Measurements from ENCODE around the gene ARAP2. TPM values are rescaled to one million over a fixed set of nuclear protein-coding genes. Genes with fewer than 3 reads are reported as not detected.

ARAP2 gene
- total and polyA plus RNA-seq, 2 experiments from 2014 or later = 5.9 to 22.7 TPM

DNA sequence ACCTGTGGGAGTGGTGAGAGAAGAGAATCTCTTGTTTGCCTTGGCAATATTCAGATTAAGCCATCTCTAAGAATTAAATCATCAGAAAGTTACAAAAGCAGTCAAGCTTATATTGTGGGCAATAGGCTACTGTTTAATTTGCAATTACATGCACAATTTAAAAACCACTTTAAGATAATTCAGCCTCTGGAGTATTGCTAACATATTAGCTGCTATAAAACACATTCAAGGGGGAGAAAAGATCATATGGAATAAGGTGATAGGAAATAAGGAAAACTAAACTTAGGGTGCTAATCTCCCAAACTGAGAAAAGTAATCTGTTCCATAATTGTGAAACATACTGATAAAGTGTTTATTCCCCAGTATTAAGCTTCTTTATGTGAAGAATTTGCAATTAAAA, 103.9 kb downstream of the ARAP2 start:
- no peaks in the 10 kb centered on the region for H3K79me2 ChIP-seq
- H3K9me2 ChIP-seq (replicated peaks; ENCODE audit: insufficient read depth) = no peaks in the 10 kb centered on the region
- no peak overlapping the region for H3K4me3 ChIP-seq
- no peak for DNase-seq (ENCODE audit: low spot score)
- H3K27me3 ChIP-seq = no peaks in the 10 kb centered on the region
- TF ChIP-seq, protein P1, sequence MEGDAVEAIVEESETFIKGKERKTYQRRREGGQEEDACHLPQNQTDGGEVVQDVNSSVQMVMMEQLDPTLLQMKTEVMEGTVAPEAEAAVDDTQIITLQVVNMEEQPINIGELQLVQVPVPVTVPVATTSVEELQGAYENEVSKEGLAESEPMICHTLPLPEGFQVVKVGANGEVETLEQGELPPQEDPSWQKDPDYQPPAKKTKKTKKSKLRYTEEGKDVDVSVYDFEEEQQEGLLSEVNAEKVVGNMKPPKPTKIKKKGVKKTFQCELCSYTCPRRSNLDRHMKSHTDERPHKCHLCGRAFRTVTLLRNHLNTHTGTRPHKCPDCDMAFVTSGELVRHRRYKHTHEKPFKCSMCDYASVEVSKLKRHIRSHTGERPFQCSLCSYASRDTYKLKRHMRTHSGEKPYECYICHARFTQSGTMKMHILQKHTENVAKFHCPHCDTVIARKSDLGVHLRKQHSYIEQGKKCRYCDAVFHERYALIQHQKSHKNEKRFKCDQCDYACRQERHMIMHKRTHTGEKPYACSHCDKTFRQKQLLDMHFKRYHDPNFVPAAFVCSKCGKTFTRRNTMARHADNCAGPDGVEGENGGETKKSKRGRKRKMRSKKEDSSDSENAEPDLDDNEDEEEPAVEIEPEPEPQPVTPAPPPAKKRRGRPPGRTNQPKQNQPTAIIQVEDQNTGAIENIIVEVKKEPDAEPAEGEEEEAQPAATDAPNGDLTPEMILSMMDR (IDR thresholded peaks at IDR 0.05; ENCODE audit: poor library complexity) = no peak
- TF ChIP-seq EZH2 (IDR thresholded peaks at IDR 0.05; ENCODE audit: borderline replicate concordance) = no peak
- no peak for TF ChIP-seq EZH2phosphoT487 (IDR thresholded peaks at IDR 0.05; ENCODE audit: low read depth, severe bottlenecking, unreplicated experiment)
- no peaks in the 10 kb centered on the region for H3K4me1 ChIP-seq (ENCODE audit: insufficient read depth)
- H3K36me3 ChIP-seq (replicated peaks; ENCODE audit: insufficient read depth, low read depth) = no peaks in the 10 kb centered on the region
- H3K27ac ChIP-seq = no peak overlapping the region
- no peaks in the 10 kb centered on the region for H3K9me3 ChIP-seq (ENCODE audit: low read depth)
- no peak overlapping the region for H2AFZ ChIP-seq
- H3K4me2 ChIP-seq = no peak overlapping the region
- H4K20me1 ChIP-seq (ENCODE audit: insufficient read depth, poor library complexity, severe bottlenecking) = no peaks in the 10 kb centered on the region

DNA sequence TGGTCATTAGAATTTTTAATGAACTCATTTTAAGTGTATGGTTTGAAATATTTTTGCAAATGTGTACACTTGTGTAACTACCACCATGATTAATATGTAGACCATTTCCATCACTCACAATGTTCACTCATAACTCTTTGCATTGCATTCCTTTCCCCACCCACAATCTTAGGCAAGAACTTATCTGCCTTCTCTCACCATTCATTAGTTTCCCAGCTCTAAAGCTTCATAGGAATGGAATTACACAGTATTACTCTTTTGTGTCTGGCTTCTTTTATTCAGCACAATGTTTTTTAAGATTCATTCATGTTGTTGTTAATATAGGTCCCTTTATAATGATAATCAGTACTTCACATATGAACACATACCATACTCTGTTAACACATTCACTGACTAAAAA, 106.1 kb downstream of the ARAP2 start:
- Histone ChIP-seq H3K4me1 (ENCODE audit: insufficient read depth) (no peaks in the 10 kb centered on the region), H2AFZ (no peak overlapping the region), H4K20me1 (ENCODE audit: insufficient read depth, poor library complexity, severe bottlenecking) (no peaks in the 10 kb centered on the region), H3K9me2 (replicated peaks; ENCODE audit: insufficient read depth) (no peaks in the 10 kb centered on the region), H3K79me2 (no peaks in the 10 kb centered on the region), H3K27me3 (no peaks in the 10 kb centered on the region), H3K36me3 (replicated peaks; ENCODE audit: insufficient read depth, low read depth) (no peaks in the 10 kb centered on the region), H3K4me3 (no peak overlapping the region), H3K9me3 (ENCODE audit: low read depth) (no peaks in the 10 kb centered on the region), H3K27ac (no peak overlapping the region), H3K4me2 (no peak overlapping the region)
- no peak for DNase-seq (ENCODE audit: low spot score)
- TF ChIP-seq EZH2 (IDR thresholded peaks at IDR 0.05; ENCODE audit: borderline replicate concordance) = no peak
- TF ChIP-seq, protein P1 (IDR thresholded peaks at IDR 0.05; ENCODE audit: poor library complexity) = no peak
- no peak for TF ChIP-seq EZH2phosphoT487 (IDR thresholded peaks at IDR 0.05; ENCODE audit: low read depth, severe bottlenecking, unreplicated experiment)

DNA sequence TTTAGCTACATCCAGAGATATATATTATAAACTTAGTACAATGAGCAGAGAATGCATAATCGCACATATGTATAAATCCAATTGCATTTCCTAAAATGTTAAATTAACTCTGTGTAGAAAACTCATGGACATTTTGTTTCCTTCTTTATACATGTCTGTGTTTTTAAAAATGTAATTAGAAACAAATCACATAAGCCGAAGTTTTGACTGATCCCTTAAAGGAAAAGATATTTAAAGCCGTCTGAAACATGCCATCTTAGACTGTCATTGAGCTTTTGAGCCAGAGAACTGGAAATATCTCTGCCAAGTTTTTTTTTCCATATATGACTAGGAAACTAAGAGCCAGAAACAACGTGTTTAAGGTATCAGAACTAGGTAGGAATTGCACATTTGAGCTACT, 107.0 kb downstream of the ARAP2 start:
- H3K36me3 ChIP-seq (replicated peaks; ENCODE audit: insufficient read depth, low read depth) = no peaks in the 10 kb centered on the region
- TF ChIP-seq EZH2phosphoT487 (IDR thresholded peaks at IDR 0.05; ENCODE audit: low read depth, severe bottlenecking, unreplicated experiment) = no peak
- TF ChIP-seq, protein P1 (IDR thresholded peaks at IDR 0.05; ENCODE audit: poor library complexity) = no peak
- TF ChIP-seq EZH2 (IDR thresholded peaks at IDR 0.05; ENCODE audit: borderline replicate concordance) = no peak
- H3K4me1 ChIP-seq (ENCODE audit: insufficient read depth) = no peaks in the 10 kb centered on the region
- no peaks in the 10 kb centered on the region for H3K9me2 ChIP-seq (replicated peaks; ENCODE audit: insufficient read depth)
- WGBS (ENCODE audit: low lambda C conversion rate, missing lambda C conversion rate) = 83% methylated on average over 4 of the region's 4 CpGs
- H3K4me3 ChIP-seq = no peak overlapping the region
- H3K79me2 ChIP-seq = no peaks in the 10 kb centered on the region
- no peaks in the 10 kb centered on the region for H3K9me3 ChIP-seq (ENCODE audit: low read depth)
- no peaks in the 10 kb centered on the region for H4K20me1 ChIP-seq (ENCODE audit: insufficient read depth, poor library complexity, severe bottlenecking)
- H2AFZ ChIP-seq = no peak overlapping the region
- H3K4me2 ChIP-seq = no peak overlapping the region
- H3K27me3 ChIP-seq = no peaks in the 10 kb centered on the region
- DNase-seq (ENCODE audit: low spot score) = no peak
- no peak overlapping the region for H3K27ac ChIP-seq

DNA sequence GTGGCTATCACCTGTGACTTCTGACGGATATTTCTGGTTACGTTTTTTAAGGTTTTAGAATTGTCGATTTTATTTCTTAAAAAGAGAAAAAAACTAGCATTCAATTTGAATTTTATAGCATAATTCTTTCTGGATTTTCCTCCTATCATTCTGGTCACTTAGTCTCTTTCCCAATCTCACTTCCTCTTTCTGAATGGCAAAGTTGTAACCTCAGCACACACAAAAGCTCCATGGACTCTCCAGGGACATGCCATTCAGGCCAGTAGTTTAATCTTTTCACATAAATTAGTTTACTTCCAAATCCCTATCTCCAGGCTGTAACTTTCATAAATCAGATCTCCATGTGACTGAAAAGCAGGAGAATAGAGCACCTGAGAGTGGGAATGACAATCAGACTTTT, 110.7 kb downstream of the ARAP2 start:
- Histone ChIP-seq H3K27ac (no peak overlapping the region), H3K4me3 (no peak overlapping the region), H4K20me1 (ENCODE audit: insufficient read depth, poor library complexity, severe bottlenecking) (no peaks in the 10 kb centered on the region), H3K9me3 (ENCODE audit: low read depth) (no peaks in the 10 kb centered on the region), H3K79me2 (no peaks in the 10 kb centered on the region), H3K4me1 (ENCODE audit: insufficient read depth) (no peaks in the 10 kb centered on the region), H3K27me3 (no peaks in the 10 kb centered on the region), H3K4me2 (no peak overlapping the region), H3K9me2 (replicated peaks; ENCODE audit: insufficient read depth) (no peaks in the 10 kb centered on the region), H2AFZ (no peak overlapping the region), H3K36me3 (replicated peaks; ENCODE audit: insufficient read depth, low read depth) (no peaks in the 10 kb centered on the region)
- DNase-seq (ENCODE audit: low spot score) = no peak
- 95% methylated on average over 3 of the region's 3 CpGs for WGBS (ENCODE audit: low lambda C conversion rate, missing lambda C conversion rate)
- no peak for TF ChIP-seq EZH2phosphoT487 (IDR thresholded peaks at IDR 0.05; ENCODE audit: low read depth, severe bottlenecking, unreplicated experiment)
- TF ChIP-seq, protein P1 (IDR thresholded peaks at IDR 0.05; ENCODE audit: poor library complexity) = no peak
- no peak for TF ChIP-seq EZH2 (IDR thresholded peaks at IDR 0.05; ENCODE audit: borderline replicate concordance)
